NCI-H2081 (cell line): Measurements from ENCODE around the gene PRAMEF18.
"Not testable (repeated sequence)": the region's sequence is repeated elsewhere in the genome, so short reads cannot be mapped to it uniquely, and the experiment has no call there.

Experiments used
- DNase-seq, 2 experiments: peaks; one replicate each; lab custom pipeline; 2025; lab: John Stamatoyannopoulos, UW

The PRAMEF18 gene

DNA sequence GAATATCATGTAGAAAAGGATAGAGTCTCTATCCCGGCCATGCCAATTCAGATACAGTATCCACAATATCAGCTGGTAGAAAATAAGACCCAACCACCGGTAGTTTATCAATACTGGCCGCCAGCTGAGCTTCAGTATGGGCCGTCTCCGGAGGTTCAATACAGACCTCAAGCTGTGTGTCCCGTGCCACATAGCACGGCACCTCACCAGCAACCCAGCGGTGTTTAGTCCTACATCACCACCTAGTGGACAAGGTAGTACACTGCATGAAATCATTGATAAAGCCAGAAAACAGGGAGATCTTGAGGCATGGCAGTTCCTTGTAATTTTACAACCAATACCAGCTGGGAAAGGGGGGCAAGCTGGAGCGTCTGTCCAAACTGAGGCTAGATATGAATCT is 17.2 kb downstream of the PRAMEF18 start:
- DNase-seq, result not testable (repeated sequence)

- not testable (repeated sequence) for DNase-seq
These were observed 24.6 kb downstream of the PRAMEF18 start, which contains the start of gene PRAMEF13 for GRCh38 chr1:13201309-13201708. TSS of gene PRAMEF13 (minus strand) at chr1:13201409. CDS start at chr1:13199589, 1,820 bp downstream.
